HepG2 (cell line): ENCODE data around the gene PMFBP1. TPM values are rescaled to one million over a fixed set of nuclear protein-coding genes. Genes with fewer than 3 reads are reported as not detected.

Source experiments
- ATAC-seq: fragments of 200-7000 bp; cut with Tn5 transposase; 3 replicates; pipeline ENCODE4 v1.9.1; 2020; ENCODE audit warnings: mild to moderate bottlenecking, moderate library complexity
- BruUV-seq: library from RNA; stranded (reverse); fragments of 400-500 nt; replicated peaks from 2 replicates; lab custom pipeline; 2021; lab: Mats Ljungman, UMichigan
- CTCF ChIA-PET: fragments of 300-600 bp; formaldehyde crosslinking; extraction: SDS; loops from one replicate; lab custom pipeline; 2021; ENCODE audit warnings: low total read pairs, inconsistent platforms, low intra/inter-chr PET ratio; lab: Yijun Ruan, JAX
- POLR2A ChIA-PET: fragments of 350-600 bp; sonication (Branson Sonifier 250); formaldehyde crosslinking; loops from one replicate; lab custom pipeline; 2020; ENCODE audit warnings: antibody characterized with exemption, inconsistent platforms; lab: Yijun Ruan, JAX
- DNase-seq: peaks from one replicate; pipeline ENCODE4 v3.0.0-alpha.2; 2015; ENCODE audit warnings: low spot score
- FAIRE-seq: peaks from 3 replicates; lab custom pipeline; 2011; peaks lifted over from hg19 to GRCh38; lab: Jason Lieb, UNC
- H2AFZ ChIP-seq: one replicate; pipeline ENCODE4 v1.6.1; 2011; ENCODE audit warnings: low read length, inconsistent platforms
- H3K27ac ChIP-seq: fragments of 300-600 bp; 3 replicates; pipeline ENCODE4 v1.8.0; 2011; ENCODE audit warnings: mixed run types, mild to moderate bottlenecking, mixed read lengths, low read length, inconsistent platforms; ENCODE audit not compliant: insufficient read depth; ENCODE audit errors: extremely low read length
- H3K27me3 ChIP-seq, 2 experiments: fragments of 200-600 bp in 1 of 2; 2 replicates in 1 of 2; 3 replicates in 1 of 2; pipeline versions ENCODE4 v1.6.0 to v1.8.0; 2011; ENCODE audit warnings: low read length in 2 of 2, mild to moderate bottlenecking in 2 of 2, moderate library complexity in 2 of 2, inconsistent platforms in 1 of 2; ENCODE audit not compliant: insufficient read depth in 2 of 2, control insufficient read depth in 1 of 2
- H3K36me3 ChIP-seq, 2 experiments: fragments of 200-600 bp in 1 of 2; replicated peaks in 1 of 2; 2 replicates in 1 of 2; 3 replicates in 1 of 2; pipeline versions ENCODE4 v1.5.1 to v1.8.0; 2011; ENCODE audit warnings: low read length in 2 of 2, inconsistent platforms in 1 of 2; ENCODE audit not compliant: insufficient read depth in 2 of 2, control insufficient read depth in 1 of 2
- H3K4me1 ChIP-seq: 2 replicates; pipeline ENCODE4 v1.5.1; 2012; ENCODE audit warnings: low read length, inconsistent platforms; ENCODE audit not compliant: insufficient read depth
- H3K4me2 ChIP-seq: 2 replicates; pipeline ENCODE4 v1.6.0; 2011; ENCODE audit warnings: low read depth, low read length, inconsistent platforms
- H3K4me3 ChIP-seq, 3 experiments: fragments of 200-600 bp in 1 of 3; sonication (generic), shearing (Covaris generic) in 1 of 3; replicated peaks in 1 of 3; 2 replicates each; pipeline ENCODE4 v1.5.1; 2011 to 2016; ENCODE audit warnings: low read length in 3 of 3, inconsistent platforms in 2 of 3, low read depth in 2 of 3, mild to moderate bottlenecking in 2 of 3, control low read depth in 1 of 3, mixed read lengths in 1 of 3; ENCODE audit not compliant: insufficient read depth in 1 of 3
- H3K79me2 ChIP-seq: one replicate; pipeline ENCODE4 v1.6.1; 2011; ENCODE audit warnings: low read length, inconsistent platforms; ENCODE audit not compliant: insufficient read depth
- H3K9ac ChIP-seq: 2 replicates; pipeline ENCODE4 v1.6.0; 2011; ENCODE audit warnings: mild to moderate bottlenecking, low read depth, low read length, inconsistent platforms; ENCODE audit not compliant: insufficient read depth
- H3K9me3 ChIP-seq: 2 replicates; pipeline ENCODE4 v1.5.1; 2012; ENCODE audit warnings: mild to moderate bottlenecking, low read length
- H4K20me1 ChIP-seq: 2 replicates; pipeline ENCODE4 v1.6.0; 2011; ENCODE audit warnings: inconsistent platforms, mild to moderate bottlenecking, low read length, moderate library complexity; ENCODE audit not compliant: insufficient read depth
- POLR2AphosphoS5 ChIP-seq: IDR thresholded peaks from 2 replicates; pipeline ENCODE4 v1.6.1; 2012; ENCODE audit warnings: low read depth, low read length
- SMAD9 ChIP-seq: sonication (generic); formaldehyde crosslinking; IDR thresholded peaks from 2 replicates; pipeline ENCODE4 v1.5.1; 2020; ENCODE audit warnings: mild to moderate bottlenecking, missing genetic modification reagents
- ZNF230 ChIP-seq: sonication (generic); formaldehyde crosslinking; IDR thresholded peaks from 2 replicates; pipeline ENCODE4 v1.4.0; 2020; ENCODE audit warnings: mild to moderate bottlenecking, missing genetic modification reagents
- ZNF549 ChIP-seq: sonication (generic); formaldehyde crosslinking; IDR thresholded peaks from 2 replicates; pipeline ENCODE4 v1.5.0; 2020; ENCODE audit warnings: missing genetic modification reagents
- WGBS: methylation state at CpG from one replicate; pipeline ENCODE4 v1.1.6; 2017; ENCODE audit warnings: low lambda C conversion rate; 5-methylcytosine and 5-hydroxymethylcytosine counted together
- in situ Hi-C: cut with HindIII; loops from 2 replicates; pipeline ENCODE4 v1.10.0; 2017; ENCODE audit warnings: low pct_unique_long_range_greater_than_20kb; ENCODE audit not compliant: extremely low pct_ligation_motif_present
- intact Hi-C: fragments of 100-400 bp; cut with micrococcal nuclease; formaldehyde crosslinking; loops from one replicate; pipeline ENCODE4 v1.10.0; 2022; ENCODE audit not compliant: unreplicated experiment
- polyA plus RNA-seq, 8 experiments: library from polyadenylated mRNA; depleted of rRNA in 3 of 8; stranded (reverse) in 7 of 8; unstranded in 1 of 8; fragments of >200 nt; fragmentation: Illumina TruSeq in 4 of 8; extraction: Trizol in 4 of 8; gene quantifications; 2 replicates each; pipeline versions ENCODE4 v1.2.1 to v1.2.3, GENCODE V29; 2011 to 2016; ENCODE audit warnings: low read depth in 4 of 8, missing spikeins in 1 of 8, mixed read lengths in 1 of 8; ENCODE audit not compliant: insufficient read depth in 1 of 8
- total RNA-seq, 5 experiments: library from RNA; depleted of rRNA; stranded (reverse); fragments of >200 nt; fragmentation: Illumina TruSeq; extraction: Trizol; gene quantifications; 2 replicates each; pipeline ENCODE4 v1.2.3, GENCODE V29; 2016; ENCODE audit warnings: low read depth in 1 of 5
- TF ChIP-seq, protein P1 (sequence below): IDR thresholded peaks from 2 replicates; pipeline ENCODE4 v1.6.1; 2016; ENCODE audit warnings: mild to moderate bottlenecking
- TF ChIP-seq, protein P2 (sequence below): sonication (generic); formaldehyde crosslinking; IDR thresholded peaks from 2 replicates; pipeline ENCODE4 v1.5.1; 2020; ENCODE audit warnings: mild to moderate bottlenecking, moderate library complexity, missing genetic modification reagents

PMFBP1 gene
- total and polyA plus RNA-seq, 2 of the 13 experiments (the other 11 are each of a cell fraction or from before 2014, with no cell fraction given): 1.9 to 3.8 TPM

DNA sequence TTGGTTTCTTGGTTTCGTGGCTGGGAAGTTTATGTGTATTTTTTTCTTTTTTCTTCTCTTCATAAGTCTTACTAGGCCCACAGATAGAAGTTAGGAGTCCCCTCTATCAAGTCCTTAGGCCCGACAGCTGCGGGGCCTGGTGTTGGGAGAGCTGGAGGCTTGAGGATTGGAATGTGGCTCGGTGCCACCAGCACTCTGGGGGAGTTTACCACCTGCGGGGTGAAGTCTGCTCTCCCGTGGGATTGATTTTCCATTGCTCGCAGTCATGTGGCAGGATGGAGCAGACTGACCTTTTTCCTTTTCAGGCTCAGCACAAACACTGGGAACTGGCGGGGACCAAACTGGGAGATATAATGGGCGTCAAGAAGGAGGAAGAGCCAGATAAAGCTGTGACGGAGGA lies 70.8 kb downstream of the PMFBP1 start:
- H3K27ac ChIP-seq: no peak overlapping the region
- H4K20me1 ChIP-seq: no peaks in the 10 kb centered on the region; the same call in 1 of the 2 replicates
- no peak for ATAC-seq
- TF ChIP-seq ZNF549: no peak
- TF ChIP-seq POLR2AphosphoS5: no peak
- TF ChIP-seq, protein P1, sequence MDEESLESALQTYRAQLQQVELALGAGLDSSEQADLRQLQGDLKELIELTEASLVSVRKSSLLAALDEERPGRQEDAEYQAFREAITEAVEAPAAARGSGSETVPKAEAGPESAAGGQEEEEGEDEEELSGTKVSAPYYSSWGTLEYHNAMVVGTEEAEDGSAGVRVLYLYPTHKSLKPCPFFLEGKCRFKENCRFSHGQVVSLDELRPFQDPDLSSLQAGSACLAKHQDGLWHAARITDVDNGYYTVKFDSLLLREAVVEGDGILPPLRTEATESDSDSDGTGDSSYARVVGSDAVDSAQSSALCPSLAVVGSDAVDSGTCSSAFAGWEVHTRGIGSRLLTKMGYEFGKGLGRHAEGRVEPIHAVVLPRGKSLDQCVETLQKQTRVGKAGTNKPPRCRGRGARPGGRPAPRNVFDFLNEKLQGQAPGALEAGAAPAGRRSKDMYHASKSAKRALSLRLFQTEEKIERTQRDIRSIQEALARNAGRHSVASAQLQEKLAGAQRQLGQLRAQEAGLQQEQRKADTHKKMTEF (CRISPR knock-in tag): no peak
- TF ChIP-seq, protein P2, sequence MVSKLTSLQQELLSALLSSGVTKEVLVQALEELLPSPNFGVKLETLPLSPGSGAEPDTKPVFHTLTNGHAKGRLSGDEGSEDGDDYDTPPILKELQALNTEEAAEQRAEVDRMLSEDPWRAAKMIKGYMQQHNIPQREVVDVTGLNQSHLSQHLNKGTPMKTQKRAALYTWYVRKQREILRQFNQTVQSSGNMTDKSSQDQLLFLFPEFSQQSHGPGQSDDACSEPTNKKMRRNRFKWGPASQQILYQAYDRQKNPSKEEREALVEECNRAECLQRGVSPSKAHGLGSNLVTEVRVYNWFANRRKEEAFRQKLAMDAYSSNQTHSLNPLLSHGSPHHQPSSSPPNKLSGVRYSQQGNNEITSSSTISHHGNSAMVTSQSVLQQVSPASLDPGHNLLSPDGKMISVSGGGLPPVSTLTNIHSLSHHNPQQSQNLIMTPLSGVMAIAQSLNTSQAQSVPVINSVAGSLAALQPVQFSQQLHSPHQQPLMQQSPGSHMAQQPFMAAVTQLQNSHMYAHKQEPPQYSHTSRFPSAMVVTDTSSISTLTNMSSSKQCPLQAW (CRISPR knock-in tag): no peak
- TF ChIP-seq SMAD9 (CRISPR knock-in tag): no peak
- TF ChIP-seq ZNF230 (CRISPR knock-in tag): no peak
- TF ChIP-seq, all 625 proteins: peak for 0
- Histone ChIP-seq H3K4me2 (no peak overlapping the region), H3K27me3 (no peaks in the 10 kb centered on the region), H3K4me3 (no peak overlapping the region), H3K79me2 (peaks cover 11% of the 10 kb centered on the region), H3K9me3 (no peaks in the 10 kb centered on the region), H3K4me1 (peaks cover 6% of the 10 kb centered on the region), H2AFZ (no peak overlapping the region), H3K36me3 (peaks cover 77 to 96% of the 10 kb centered on the region in 2 experiments), H3K9ac (no peak overlapping the region)
- no peak for DNase-seq
- ChIA-PET CTCF (interaction anchor here (1.1 kb wide), 1 partner anchor 35 kb away, joined by 4 read pairs; no protein-coding TSS in a partner anchor), POLR2A (no interaction called here)
- WGBS: 98% methylated on average over 10 of the region's 10 CpGs
- intact Hi-C loops: no loop called here
- no TSS peak for BruUV-seq
- in situ Hi-C loops: loop anchor here (5.0 kb wide), 1 partner anchor 34 kb away; no protein-coding TSS in a partner anchor
- no peak for FAIRE-seq
